Esophagus muscularis mucosa (tissue), 4 donors: ENCODE measurements around the gene MSMB. TPM values are rescaled to one million over a fixed set of nuclear protein-coding genes. Genes with fewer than 3 reads are reported as not detected.

Experiments used
- DNase-seq: peaks from one replicate; pipeline ENCODE4 v3.0.0-alpha.2; 2017; ENCODE audit errors: extremely low spot score
- H3K27ac ChIP-seq, 4 donors: fragments of 200-600 bp; sonication (generic); replicated peaks in 1 of 4; 1 replicate in 3 of 4; 2 replicates in 1 of 4; pipeline ENCODE4 v1.5.1; 2016 to 2019; ENCODE audit warnings: mild to moderate bottlenecking in 1 of 4
- H3K27me3 ChIP-seq, 4 donors: fragments of 200-600 bp; sonication (generic); one replicate each; pipeline versions ENCODE4 v1.5.1 to v1.6.0; 2016 to 2019
- H3K36me3 ChIP-seq, 4 donors: fragments of 200-600 bp; sonication (generic); one replicate each; pipeline ENCODE4 v1.5.1; 2016 to 2019
- H3K4me1 ChIP-seq, 4 donors: fragments of 200-600 bp; sonication (generic); one replicate each; pipeline ENCODE4 v1.5.1; 2016 to 2019
- H3K4me3 ChIP-seq, 4 donors: fragments of 200-600 bp; sonication (generic); 1 replicate in 2 of 4; 2 replicates in 2 of 4; pipeline ENCODE4 v1.5.1; 2016 to 2019; ENCODE audit warnings: mild to moderate bottlenecking in 4 of 4, moderate library complexity in 1 of 4
- H3K9me3 ChIP-seq, 4 donors: fragments of 200-600 bp; sonication (generic); 1 replicate in 3 of 4; 2 replicates in 1 of 4; pipeline ENCODE4 v1.5.1; 2016 to 2019
- CTCF ChIP-seq, 3 experiments: fragments of 200-600 bp in 2 of 3; fragments of 450-650 bp in 1 of 3; sonication (generic) in 2 of 3; IDR thresholded peaks; one replicate each; pipeline ENCODE4 v1.5.1; 2017 to 2019; ENCODE audit warnings: antibody characterized with exemption in 3 of 3, mild to moderate bottlenecking in 2 of 3, moderate library complexity in 1 of 3
- EP300 ChIP-seq: sonication (generic); formaldehyde crosslinking; IDR thresholded peaks from one replicate; pipeline ENCODE4 v1.6.1; 2017; ENCODE audit warnings: antibody characterized with exemption
- POLR2A ChIP-seq: fragments of 450-650 bp; IDR thresholded peaks from one replicate; pipeline ENCODE4 v1.6.1; 2017; ENCODE audit warnings: antibody characterized with exemption, moderate library complexity, mild to moderate bottlenecking, low read depth
- POLR2AphosphoS5 ChIP-seq, 2 donors: sonication (generic); formaldehyde crosslinking; IDR thresholded peaks; one replicate each; pipeline ENCODE4 v1.6.1; 2017; ENCODE audit warnings: antibody characterized with exemption in 2 of 2
- WGBS: methylation state at CpG from one replicate; pipeline ENCODE4 v1.1.5; 2018; 5-methylcytosine and 5-hydroxymethylcytosine counted together
- intact Hi-C: fragments of 100-400 bp; cut with DNase I; formaldehyde crosslinking; loops from one replicate; pipeline ENCODE4 v1.15.1; 2023
- total RNA-seq, 4 donors: library from RNA; depleted of rRNA; stranded (reverse); fragments of >200 nt; gene quantifications; one replicate each; pipeline versions ENCODE4 v1.1.0 to v1.2.1, GENCODE V29; 2016

The MSMB gene
- total RNA-seq, 4 donors from 2014 or later, result not detected

GRCh38 chr10:46075869-46076268 lies 29.8 kb upstream of the MSMB start:
- Histone ChIP-seq H3K9me3 (no peaks in the 10 kb centered on the region), H3K4me3 (no peak overlapping the region), H3K4me1 (no peaks in the 10 kb centered on the region), H3K27me3 (no peaks in the 10 kb centered on the region), H3K36me3 (no peaks in the 10 kb centered on the region), H3K27ac (no peak overlapping the region)
- intact Hi-C loops, result no loop called here
- DNase-seq, result no peak
- TF ChIP-seq CTCF (IDR thresholded peaks at IDR 0.05) (no peak), POLR2A (no peak), POLR2AphosphoS5 (IDR thresholded peaks at IDR 0.05) (no peak), EP300 (no peak)
- 93% methylated on average over 3 of the region's 3 CpGs for WGBS

- WGBS, result 53% methylated on average over 4 of the region's 4 CpGs
- intact Hi-C loops, result no loop called here
- TF ChIP-seq EP300 (no peak), POLR2A (no peak), POLR2AphosphoS5 (IDR thresholded peaks at IDR 0.05) (no peak), CTCF (IDR thresholded peaks at IDR 0.05) (no peak)
- Histone ChIP-seq H3K27me3 (no peaks in the 10 kb centered on the region), H3K4me1 (no peaks in the 10 kb centered on the region), H3K36me3 (no peaks in the 10 kb centered on the region), H3K9me3 (no peaks in the 10 kb centered on the region), H3K27ac (no peak overlapping the region), H3K4me3 (no peak overlapping the region)
- peak; percentile 83 for DNase-seq
Observed at GRCh38 chr10:46074196-46074946, 28.3 kb upstream of the MSMB start.

- no peaks in the 10 kb centered on the region for H3K4me1 ChIP-seq
- intact Hi-C loops, result no loop called here
- H3K27ac ChIP-seq, result no peak overlapping the region
- 100% methylated on average over 1 of the region's 1 CpG for WGBS
- no peak overlapping the region for H3K4me3 ChIP-seq
- no peaks in the 10 kb centered on the region for H3K27me3 ChIP-seq
- TF ChIP-seq EP300 (no peak), CTCF (IDR thresholded peaks at IDR 0.05) (no peak), POLR2AphosphoS5 (IDR thresholded peaks at IDR 0.05) (no peak)
- H3K9me3 ChIP-seq, result no peaks in the 10 kb centered on the region
- DNase-seq, result peak; percentile 17
- no peaks in the 10 kb centered on the region for H3K36me3 ChIP-seq
Observed at GRCh38 chr10:46073564-46073963, 27.5 kb upstream of the MSMB start.

- TF ChIP-seq EP300 (no peak), POLR2AphosphoS5 (IDR thresholded peaks at IDR 0.05) (no peak), POLR2A (no peak)
- WGBS, result 44% methylated on average over 6 of the region's 6 CpGs
Observed at GRCh38 chr10:46070749-46071148, 24.7 kb upstream of the MSMB start.

GRCh38 chr10:46069771-46070463 lies 23.8 kb upstream of the MSMB start:
- H3K4me1 ChIP-seq, result no peaks in the 10 kb centered on the region
- no peak overlapping the region for H3K27ac ChIP-seq
- no peaks in the 10 kb centered on the region for H3K36me3 ChIP-seq
- intact Hi-C loops, result no loop called here
- H3K9me3 ChIP-seq, result no peaks in the 10 kb centered on the region
- WGBS, result 27% methylated on average over 6 of the region's 6 CpGs
- no peak overlapping the region for H3K4me3 ChIP-seq
- DNase-seq, result peak; percentile 12
- TF ChIP-seq EP300 (no peak), POLR2AphosphoS5 (IDR thresholded peaks at IDR 0.05) (no peak), POLR2A (no peak), CTCF (IDR thresholded peaks at IDR 0.05) (no peak)
- H3K27me3 ChIP-seq, result no peaks in the 10 kb centered on the region

More at GRCh38 chr10:46070749-46071148, 24.7 kb upstream of the MSMB start:
- H3K27me3 ChIP-seq, result no peaks in the 10 kb centered on the region
- intact Hi-C loops, result no loop called here
- peak; percentile 68 for DNase-seq
- no peak overlapping the region for H3K27ac ChIP-seq
- H3K36me3 ChIP-seq, result no peaks in the 10 kb centered on the region
- no peaks in the 10 kb centered on the region for H3K9me3 ChIP-seq
- no peak overlapping the region for H3K4me3 ChIP-seq
- no peaks in the 10 kb centered on the region for H3K4me1 ChIP-seq
